B cell (primary cell): ENCODE results near the gene DAGLB. TPM values are rescaled to one million over a fixed set of nuclear protein-coding genes. Genes with fewer than 3 reads are reported as not detected.

Experiments
- ATAC-seq: fragments of 200-7000 bp; cut with Tn5 transposase; one replicate; pipeline ENCODE4 v1.10.0; 2021; ENCODE audit warnings: low read depth, mild to moderate bottlenecking, moderate number of reproducible peaks, moderate library complexity
- CTCF ChIA-PET: fragments of 350-600 bp; sonication (Branson Sonifier 250); formaldehyde crosslinking; loops from one replicate; lab custom pipeline; 2021; ENCODE audit warnings: antibody characterized with exemption, inconsistent platforms; lab: Charles Lee
- POLR2A ChIA-PET: fragments of 350-600 bp; sonication (Branson Sonifier 250); formaldehyde crosslinking; loops from one replicate; lab custom pipeline; 2021; ENCODE audit warnings: antibody characterized with exemption; lab: Charles Lee
- DNase-seq: peaks from one replicate; pipeline ENCODE4 v3.0.0; 2013
- H2AFZ ChIP-seq: 2 replicates; pipeline ENCODE4 v1.6.1; 2012; ENCODE audit warnings: mild to moderate bottlenecking, low read depth, low read length; ENCODE audit not compliant: insufficient read depth, poor library complexity, severe bottlenecking
- H3K27ac ChIP-seq, 2 donors: 1 replicate in 1 of 2; 2 replicates in 1 of 2; pipeline ENCODE4 v1.5.1; 2012 to 2013; ENCODE audit warnings: low read length in 2 of 2, mild to moderate bottlenecking in 2 of 2, moderate library complexity in 1 of 2
- H3K27me3 ChIP-seq, 4 experiments: fragments of 200-600 bp in 1 of 4; sonication (generic) in 1 of 4; replicated peaks in 1 of 4; 1 replicate in 2 of 4; 2 replicates in 2 of 4; pipeline versions ENCODE4 v1.6.1 to v1.7.0; 2013 to 2016; ENCODE audit warnings: low read length in 3 of 4, mild to moderate bottlenecking in 2 of 4, mixed read lengths in 1 of 4, moderate library complexity in 1 of 4; ENCODE audit not compliant: insufficient read depth in 4 of 4, control insufficient read depth in 3 of 4; ENCODE audit errors: control extremely low read depth in 1 of 4
- H3K36me3 ChIP-seq, 2 experiments: replicated peaks in 1 of 2; 1 replicate in 1 of 2; 2 replicates in 1 of 2; pipeline versions ENCODE4 v1.6.1 to v1.7.1; 2013; ENCODE audit warnings: low read length in 1 of 2; ENCODE audit not compliant: insufficient read depth in 2 of 2, control insufficient read depth in 1 of 2; ENCODE audit errors: control extremely low read depth in 1 of 2, extremely low read depth in 1 of 2
- H3K4me1 ChIP-seq, 2 donors: fragments of 200-600 bp in 1 of 2; sonication (generic) in 1 of 2; 1 replicate in 1 of 2; 2 replicates in 1 of 2; pipeline versions ENCODE4 v1.5.1 to v1.6.1; 2013 to 2017; ENCODE audit warnings: low read length in 2 of 2; ENCODE audit not compliant: control insufficient read depth in 2 of 2, insufficient read depth in 2 of 2
- H3K4me2 ChIP-seq: replicated peaks from 2 replicates; pipeline ENCODE3; 2012; ENCODE audit warnings: mild to moderate bottlenecking, low read depth, low read length; ENCODE audit not compliant: poor library complexity, severe bottlenecking
- H3K4me3 ChIP-seq, 5 experiments: fragments of 200-600 bp in 1 of 5; sonication (generic) in 1 of 5; 1 replicate in 3 of 5; 2 replicates in 2 of 5; pipeline versions ENCODE4 v1.5.1 to v1.7.0; 2011 to 2016; ENCODE audit warnings: low read length in 4 of 5, mild to moderate bottlenecking in 4 of 5, low read depth in 2 of 5, control low read depth in 1 of 5, moderate library complexity in 1 of 5; ENCODE audit not compliant: insufficient read depth in 1 of 5; ENCODE audit errors: control extremely low read depth in 1 of 5, extremely low read depth in 1 of 5
- H3K79me2 ChIP-seq: fragments of 200-600 bp; sonication (generic); one replicate; pipeline ENCODE4 v1.6.0; 2016; ENCODE audit warnings: low read length; ENCODE audit not compliant: control insufficient read depth, insufficient read depth
- H3K9ac ChIP-seq: fragments of 200-600 bp; sonication (generic); 2 replicates; pipeline ENCODE4 v1.6.1; 2017; ENCODE audit warnings: mild to moderate bottlenecking, low read length, moderate library complexity
- H3K9me3 ChIP-seq, 3 donors: one replicate each; pipeline versions ENCODE4 v1.6.1 to v1.7.1; 2013; ENCODE audit warnings: low read length in 2 of 3; ENCODE audit not compliant: control insufficient read depth in 2 of 3, insufficient read depth in 1 of 3; ENCODE audit errors: control extremely low read depth in 1 of 3
- H4K20me1 ChIP-seq: 2 replicates; pipeline ENCODE4 v1.6.0; 2012; ENCODE audit warnings: mild to moderate bottlenecking, low read length; ENCODE audit not compliant: insufficient read depth, control insufficient read depth, poor library complexity, severe bottlenecking
- H3K27ac Mint-ChIP-seq: one replicate; pipeline ENCODE4 v1.8.0; 2021; ENCODE audit warnings: mixed read lengths
- H3K27me3 Mint-ChIP-seq: one replicate; pipeline ENCODE4 v1.8.0; 2021; ENCODE audit warnings: mixed read lengths
- H3K4me1 Mint-ChIP-seq: one replicate; pipeline ENCODE4 v1.8.0; 2021; ENCODE audit warnings: mixed read lengths
- H3K4me3 Mint-ChIP-seq: one replicate; pipeline ENCODE4 v1.8.0; 2021; ENCODE audit warnings: mixed read lengths
- H3K9me3 Mint-ChIP-seq: one replicate; pipeline ENCODE4 v1.8.0; 2022; ENCODE audit warnings: mixed read lengths; ENCODE audit not compliant: insufficient read depth
- EZH2 ChIP-seq: IDR thresholded peaks from 2 replicates; pipeline ENCODE4 v1.6.1; 2012; ENCODE audit warnings: borderline replicate concordance, low read depth, mild to moderate bottlenecking, moderate library complexity, low read length; ENCODE audit not compliant: insufficient read depth, poor library complexity, severe bottlenecking
- WGBS: methylation state at CpG from one replicate; pipeline ENCODE4 v1.1.5; 2013; ENCODE audit warnings: missing lambda C conversion rate; ENCODE audit not compliant: insufficient coverage; 5-methylcytosine and 5-hydroxymethylcytosine counted together
- intact Hi-C: fragments of 100-400 bp; cut with micrococcal nuclease; formaldehyde crosslinking; loops from one replicate; pipeline ENCODE4 v1.10.0; 2022
- polyA plus RNA-seq: library from polyadenylated mRNA; depleted of rRNA; stranded (reverse); fragments of >200 nt; gene quantifications from 2 replicates; pipeline ENCODE4 v1.2.3, GENCODE V29; 2012
- total RNA-seq, 2 donors: library from RNA; stranded (reverse); fragments of 120-200 nt in 1 of 2; gene quantifications; 1 replicate in 1 of 2; 2 replicates in 1 of 2; pipeline versions ENCODE4 v1.2.3 to v1.2.4, GENCODE V29; 2013 to 2022
- TF ChIP-seq, protein P1 (sequence below): fragments of 200-600 bp; IDR thresholded peaks from one replicate; pipeline ENCODE4 v1.8.0; 2022; ENCODE audit warnings: antibody characterized with exemption, mild to moderate bottlenecking

Gene DAGLB
- total and polyA plus RNA-seq, 2 donors (not counting 1 experiment from before 2014, with no cell fraction given), result 25.2 to 29.6 TPM

DNA sequence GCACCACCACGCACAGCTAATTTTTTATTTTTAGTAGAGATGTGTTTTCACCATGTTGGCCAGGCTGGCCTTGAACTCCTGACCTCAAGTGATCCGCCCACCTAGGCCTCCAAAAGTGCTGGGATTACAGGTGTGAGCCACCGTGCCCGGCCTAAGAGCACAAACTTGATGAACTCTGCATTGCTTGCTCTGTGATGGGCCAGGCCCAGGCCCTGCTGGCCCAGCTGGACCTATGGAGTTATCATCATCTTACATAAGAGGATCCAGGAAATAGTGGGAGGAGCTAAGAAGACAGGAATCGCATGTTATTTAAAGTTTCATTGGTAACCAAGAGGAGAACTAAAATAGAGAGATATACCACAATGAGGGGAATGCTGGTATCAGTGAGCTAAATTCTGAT is 86.9 kb downstream of the DAGLB start:
- ChIA-PET POLR2A (interaction anchor here (0.6 to 0.7 kb wide), 2 partner anchors 11 kb away, joined by 3 to 6 read pairs; no protein-coding TSS in a partner anchor), CTCF (interaction anchor here (1.0 kb wide), 1 partner anchor 10 kb away, joined by 3 read pairs; no protein-coding TSS in a partner anchor)
- Mint-ChIP-seq H3K9me3 (no peaks in the 10 kb centered on the region), H3K27ac (no peak overlapping the region), H3K27me3 (no peaks in the 10 kb centered on the region), H3K4me3 (no peak overlapping the region), H3K4me1 (peaks cover 5% of the 10 kb centered on the region)
- TF ChIP-seq EZH2, result no peak
- no peak overlapping the region for H3K9ac ChIP-seq
- no peaks in the 10 kb centered on the region for H3K9me3 ChIP-seq
- ATAC-seq (no peak), DNase-seq (no peak)
- H3K36me3 ChIP-seq, result no peaks in the 10 kb centered on the region
- no peak overlapping the region for H3K4me2 ChIP-seq
- H2AFZ ChIP-seq, result no peak overlapping the region
- intact Hi-C loops, result no loop called here
- no peaks in the 10 kb centered on the region for H3K27me3 ChIP-seq
- H4K20me1 ChIP-seq, result no peaks in the 10 kb centered on the region
- H3K4me1 ChIP-seq, result peaks cover 3 to 8% of the 10 kb centered on the region in 2 donors
- whole genome bisulfite sequencing, result 80% methylated on average over 3 of the region's 5 CpGs
- no peak overlapping the region for H3K27ac ChIP-seq
- H3K79me2 ChIP-seq, result no peaks in the 10 kb centered on the region
- H3K4me3 ChIP-seq, result no peak overlapping the region

DNA sequence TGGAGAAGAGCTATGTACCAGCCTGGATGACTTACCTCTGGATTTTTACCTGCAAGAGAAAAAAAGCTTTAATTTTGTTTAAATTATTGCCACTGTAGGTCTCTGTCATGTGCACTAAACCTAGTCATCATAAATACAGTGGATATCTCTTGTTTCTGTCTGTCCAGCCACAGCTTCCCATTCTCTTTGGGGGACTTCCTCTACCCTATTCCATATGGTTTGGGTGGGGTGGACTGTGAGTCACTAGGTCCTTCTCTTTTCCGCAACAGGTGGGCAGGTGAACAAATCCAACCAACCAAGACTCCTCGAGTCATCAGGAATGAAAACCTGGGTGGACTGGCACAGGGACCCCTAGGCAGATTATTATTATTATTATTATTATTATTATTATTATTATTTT is 88.0 kb downstream of the DAGLB start:
- Mint-ChIP-seq H3K27me3 (no peaks in the 10 kb centered on the region), H3K9me3 (no peaks in the 10 kb centered on the region), H3K4me1 (peaks cover 5% of the 10 kb centered on the region), H3K27ac (no peak overlapping the region), H3K4me3 (no peak overlapping the region)
- ATAC-seq (no peak), DNase-seq (no peak)
- Histone ChIP-seq H2AFZ (no peak overlapping the region), H3K4me3 (no peak overlapping the region), H4K20me1 (no peaks in the 10 kb centered on the region), H3K27me3 (no peaks in the 10 kb centered on the region), H3K9ac (no peak overlapping the region), H3K79me2 (no peaks in the 10 kb centered on the region), H3K9me3 (no peaks in the 10 kb centered on the region), H3K27ac (no peak overlapping the region), H3K4me1 (peaks cover 3 to 11% of the 10 kb centered on the region in 2 donors), H3K36me3 (no peaks in the 10 kb centered on the region), H3K4me2 (no peak overlapping the region)
- TF ChIP-seq, protein P1, sequence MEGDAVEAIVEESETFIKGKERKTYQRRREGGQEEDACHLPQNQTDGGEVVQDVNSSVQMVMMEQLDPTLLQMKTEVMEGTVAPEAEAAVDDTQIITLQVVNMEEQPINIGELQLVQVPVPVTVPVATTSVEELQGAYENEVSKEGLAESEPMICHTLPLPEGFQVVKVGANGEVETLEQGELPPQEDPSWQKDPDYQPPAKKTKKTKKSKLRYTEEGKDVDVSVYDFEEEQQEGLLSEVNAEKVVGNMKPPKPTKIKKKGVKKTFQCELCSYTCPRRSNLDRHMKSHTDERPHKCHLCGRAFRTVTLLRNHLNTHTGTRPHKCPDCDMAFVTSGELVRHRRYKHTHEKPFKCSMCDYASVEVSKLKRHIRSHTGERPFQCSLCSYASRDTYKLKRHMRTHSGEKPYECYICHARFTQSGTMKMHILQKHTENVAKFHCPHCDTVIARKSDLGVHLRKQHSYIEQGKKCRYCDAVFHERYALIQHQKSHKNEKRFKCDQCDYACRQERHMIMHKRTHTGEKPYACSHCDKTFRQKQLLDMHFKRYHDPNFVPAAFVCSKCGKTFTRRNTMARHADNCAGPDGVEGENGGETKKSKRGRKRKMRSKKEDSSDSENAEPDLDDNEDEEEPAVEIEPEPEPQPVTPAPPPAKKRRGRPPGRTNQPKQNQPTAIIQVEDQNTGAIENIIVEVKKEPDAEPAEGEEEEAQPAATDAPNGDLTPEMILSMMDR, result no peak
- no peak for TF ChIP-seq EZH2
- WGBS, result no CpG with 5 or more reads among the region's 2 CpGs
- ChIA-PET CTCF (interaction anchor here (1.0 to 1.6 kb wide), 3 partner anchors 9 to 363 kb away, joined by 3 read pairs; no protein-coding TSS in a partner anchor), POLR2A (interaction anchor here (0.7 kb wide), 1 partner anchor 362 kb away, joined by 7 read pairs; no protein-coding TSS in a partner anchor)
- intact Hi-C loops, result no loop called here

Other genes with a start within 250 kb of the DAGLB start
- 11.3 and 13.2 TPM in 2 replicates for gene CYTH3, start 175.3 kb downstream of the DAGLB start, total RNA-seq
- 5.2 and 11.4 TPM in 2 replicates for gene CYTH3, start 175.3 kb downstream of the DAGLB start, polyA plus RNA-seq
- gene FAM220A, start 99.0 kb downstream of the DAGLB start, total RNA-seq, result 15.7 and 16.6 TPM in 2 replicates
- 8.7 and 10.3 TPM in 2 replicates for gene FAM220A, start 99.0 kb downstream of the DAGLB start, polyA plus RNA-seq
- 95.7 and 99.1 TPM in 2 replicates for gene RAC1, start 73.4 kb downstream of the DAGLB start, total RNA-seq
- 87.2 and 98.0 TPM in 2 replicates for gene RAC1, start 73.4 kb downstream of the DAGLB start, polyA plus RNA-seq
- 29.6 and 31.5 TPM in 2 replicates for gene KDELR2, start 36.2 kb upstream of the DAGLB start, total RNA-seq
- gene KDELR2, start 36.2 kb upstream of the DAGLB start, polyA plus RNA-seq, result 14.0 and 16.6 TPM in 2 replicates
- gene GRID2IP, start 103.5 kb upstream of the DAGLB start, total RNA-seq, result 1.7 TPM in 2 replicates
- 0.58 and 0.72 TPM in 2 replicates for gene GRID2IP, start 103.5 kb upstream of the DAGLB start, polyA plus RNA-seq
- 38.5 and 49.4 TPM in 2 replicates for gene ZDHHC4, start 129.5 kb upstream of the DAGLB start, total RNA-seq
- gene ZDHHC4, start 129.5 kb upstream of the DAGLB start, polyA plus RNA-seq, result 42.0 and 44.8 TPM in 2 replicates
- gene INTS15, start 142.1 kb upstream of the DAGLB start, total RNA-seq, result 57.1 and 57.8 TPM in 2 replicates
- 50.6 and 63.2 TPM in 2 replicates for gene INTS15, start 142.1 kb upstream of the DAGLB start, polyA plus RNA-seq
- 5.2 and 6.3 TPM in 2 replicates for gene ZNF853, start 167.7 kb upstream of the DAGLB start, total RNA-seq
- gene ZNF853, start 167.7 kb upstream of the DAGLB start, polyA plus RNA-seq, result 1.6 and 2.5 TPM in 2 replicates
- 72.6 and 76.9 TPM in 2 replicates for gene ZNF316, start 189.4 kb upstream of the DAGLB start, total RNA-seq
- gene ZNF316, start 189.4 kb upstream of the DAGLB start, polyA plus RNA-seq, result 43.6 and 54.9 TPM in 2 replicates